Stimulated activated CD8-positive, alpha-beta memory T cell treated with anti-CD3 and anti-CD28 coated beads, Interleukin-4, amount 100 ng/mL, for 4 hours (primary cell): Measurements from ENCODE around the gene NR1I3.
A peak's percentile ranks its signal among the peaks of the same experiment; 100 is the strongest.

ENCODE experiments used
- DNase-seq, 2 donors: peaks; one replicate each; pipeline ENCODE4 v3.0.0-alpha.2; 2020; ENCODE audit warnings: low read depth in 2 of 2, low spot score in 1 of 2

Gene NR1I3

GRCh38 chr1:161196521-161197451 is 41.2 kb downstream of the NR1I3 start:
- DNase-seq: no peak

GRCh38 chr1:161196111-161196510 is 41.9 kb downstream of the NR1I3 start:
- DNase-seq: no peak

GRCh38 chr1:161195171-161195570 is 42.8 kb downstream of the NR1I3 start:
- no peak for DNase-seq

- DNase-seq: no peak
Measured at GRCh38 chr1:161193561-161194235, 44.3 kb downstream of the NR1I3 start.

GRCh38 chr1:161192476-161193465 is 45.2 kb downstream of the NR1I3 start:
- DNase-seq: no peak

GRCh38 chr1:161191971-161192370 is 46.0 kb downstream of the NR1I3 start:
- DNase-seq: no peak

- no peak for DNase-seq
Measured at GRCh38 chr1:161190962-161191521, 47.0 kb downstream of the NR1I3 start.

- DNase-seq: no peak
Measured at GRCh38 chr1:161189036-161189435, 49.0 kb downstream of the NR1I3 start.

- DNase-seq: no peak
Measured at GRCh38 chr1:161188381-161188780, 49.6 kb downstream of the NR1I3 start.

- DNase-seq: no peak
Measured at GRCh38 chr1:161187311-161187710, 50.7 kb downstream of the NR1I3 start.

- DNase-seq: no peak
Measured at GRCh38 chr1:161185732-161186311, 52.2 kb downstream of the NR1I3 start.

GRCh38 chr1:161185282-161185682 is 52.7 kb downstream of the NR1I3 start:
- DNase-seq: peak; percentile 39 to 45

GRCh38 chr1:161182214-161182613 is 55.8 kb downstream of the NR1I3 start:
- DNase-seq: peak in 1 of 2 donors; percentile 22

GRCh38 chr1:161180639-161181038 is 57.4 kb downstream of the NR1I3 start:
- no peak for DNase-seq

- DNase-seq: no peak
Measured at GRCh38 chr1:161179698-161180097, 58.3 kb downstream of the NR1I3 start.
